ENCODE data around the gene ZER1.

The ZER1 gene

DNA sequence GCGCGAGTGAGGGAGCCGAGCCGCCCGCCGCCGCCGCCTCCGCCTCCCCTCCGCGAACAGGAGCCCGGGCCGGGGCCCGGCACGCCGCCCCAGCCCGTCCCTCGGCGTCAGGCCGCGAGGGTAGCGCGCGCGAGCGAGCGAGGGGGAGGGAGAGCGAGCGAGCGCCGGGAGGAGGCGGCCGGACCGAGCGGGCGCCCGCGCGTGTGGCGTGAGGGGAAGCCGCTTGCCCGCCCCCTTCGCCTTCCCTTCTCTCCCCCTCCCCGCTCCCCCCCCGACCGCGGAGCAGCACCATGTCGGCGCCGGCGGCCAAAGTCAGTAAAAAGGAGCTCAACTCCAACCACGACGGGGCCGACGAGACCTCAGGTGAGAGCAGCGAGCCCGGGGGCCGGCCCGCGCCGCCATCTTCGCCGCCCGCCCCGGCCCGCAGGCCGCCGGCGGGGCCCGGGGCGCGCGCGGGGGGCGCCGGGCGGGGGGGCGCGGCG is 82.4 kb downstream of the ZER1 start:
- no peak for DNase-seq

GRCh38 chr9:128688501-128689292 is 83.0 kb downstream of the ZER1 start, which contains the start of gene SET:
SET (plus strand) TSS chr9:128689222; CDS start chr9:128689583, 361 bp downstream.
- DNase-seq, result peak; percentile 65

GRCh38 chr9:128687453-128687852 is 84.3 kb downstream of the ZER1 start:
- DNase-seq, result no peak

DNA sequence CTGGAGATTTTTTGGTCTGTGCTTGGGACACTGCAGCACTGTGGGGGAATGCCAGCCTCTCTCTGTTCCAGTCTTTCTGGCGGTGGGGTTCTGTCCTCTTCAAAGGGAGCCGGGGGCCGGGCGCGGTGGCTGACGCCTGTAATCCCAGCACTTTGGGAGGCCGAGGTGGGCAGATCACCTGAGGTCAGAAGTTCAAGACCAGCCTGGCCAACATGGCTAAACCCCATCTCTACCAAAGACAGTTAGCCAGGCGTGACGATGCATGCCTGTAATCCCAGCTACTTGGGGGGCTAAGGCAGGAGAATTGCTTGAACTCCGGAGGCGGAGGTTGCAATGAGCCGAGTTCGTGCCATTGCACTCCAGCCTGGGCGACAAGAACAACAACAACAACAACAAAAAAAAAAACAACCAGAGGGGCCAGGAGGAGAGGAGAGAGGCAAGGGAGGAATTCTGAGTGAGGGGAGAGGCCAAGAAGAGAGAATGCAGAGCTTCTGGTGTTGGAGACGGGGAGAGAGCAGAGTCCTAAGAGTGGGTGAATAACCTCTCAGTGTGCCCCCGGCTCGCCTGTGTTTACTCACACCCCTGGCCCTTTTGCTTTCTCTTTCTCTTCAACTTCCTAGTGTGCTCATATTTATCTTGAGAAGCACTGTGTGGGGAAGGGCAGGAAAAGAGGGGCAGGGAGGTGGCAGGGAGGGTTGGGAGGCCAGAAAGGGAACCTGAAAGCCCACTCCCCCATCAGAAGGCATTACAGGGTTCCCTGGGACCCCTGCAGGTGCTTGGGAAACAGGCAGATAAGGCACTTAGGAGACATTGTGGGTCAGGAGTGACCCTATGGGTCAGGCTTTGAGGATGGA is 85.9 kb downstream of the ZER1 start:
- no peak for DNase-seq

DNA sequence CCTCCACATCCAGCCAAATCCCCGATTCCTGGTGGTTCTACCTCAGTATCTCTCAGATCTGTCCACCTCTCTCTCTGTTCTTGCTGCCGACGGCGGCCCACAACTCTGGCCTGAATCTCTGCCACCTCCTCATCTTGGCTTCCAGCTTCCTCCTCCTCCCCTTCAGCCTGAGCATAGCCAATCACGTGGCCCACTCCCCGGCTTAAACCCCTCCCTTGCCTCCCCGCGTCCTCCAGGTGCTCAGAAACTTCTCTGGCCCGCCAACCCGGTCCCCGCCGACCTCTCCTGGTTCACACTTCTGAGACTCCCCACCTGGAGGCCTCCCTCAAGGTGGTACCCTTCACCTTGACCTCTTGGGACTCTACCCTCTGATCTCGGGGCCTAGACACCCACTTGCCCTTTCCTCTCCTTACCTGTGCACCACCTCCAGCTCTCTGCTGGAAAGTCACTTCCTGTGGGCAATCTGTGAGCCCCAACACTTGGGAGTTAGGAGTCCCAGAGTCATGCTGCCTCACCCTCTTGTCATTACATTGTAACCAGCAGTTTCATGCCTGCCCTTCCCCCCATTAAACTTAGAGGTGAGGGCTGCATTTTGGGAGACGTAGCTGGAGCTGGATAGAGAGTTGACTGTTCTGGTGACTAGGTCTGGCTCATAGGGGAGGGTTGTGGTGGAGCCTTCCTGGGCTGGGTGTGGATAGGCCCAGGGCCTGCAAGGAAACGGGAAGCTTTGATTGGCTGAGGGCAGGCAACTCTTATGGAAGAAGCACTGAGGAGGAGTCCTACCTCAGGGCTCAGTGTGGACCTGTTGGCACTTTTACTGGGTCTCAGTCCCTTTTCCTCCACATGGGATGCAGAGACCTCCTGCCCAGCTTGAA is 87.2 kb downstream of the ZER1 start:
- peak; percentile 3 for DNase-seq

DNA sequence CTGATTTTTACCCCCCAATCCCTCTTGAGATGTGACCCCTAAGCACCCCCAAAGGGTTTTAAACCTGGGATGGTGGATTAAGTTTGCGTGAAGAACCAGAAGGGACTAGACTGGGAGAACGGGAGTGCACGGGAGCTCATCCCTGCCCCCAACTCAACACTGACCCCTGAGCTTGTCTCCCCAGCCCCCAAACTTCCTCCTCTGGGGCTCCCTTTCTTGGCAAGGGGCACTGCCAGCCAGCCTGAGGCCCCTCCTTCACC is 87.7 kb downstream of the ZER1 start:
- no peak for DNase-seq

- no peak for DNase-seq
Observed at GRCh38 chr9:128683340-128684064, 88.2 kb downstream of the ZER1 start.

Data from GOT3 (cell line).